PC-3 (cell line): ENCODE results near the gene ADGRE1. TPM values are rescaled to one million over a fixed set of nuclear protein-coding genes. Genes with fewer than 3 reads are reported as not detected.

Source experiments
- ATAC-seq: fragments of 200-7000 bp; cut with Tn5 transposase; 2 replicates; pipeline ENCODE4 v1.9.1; 2020; ENCODE audit warnings: mild to moderate bottlenecking, moderate library complexity
- BruUV-seq: library from RNA; stranded (reverse); fragments of 400-500 nt; replicated peaks from 2 replicates; lab custom pipeline; 2021; lab: Mats Ljungman, UMichigan
- CTCF ChIA-PET: fragments of 300-600 bp; sonication (Branson Sonifier 250); formaldehyde crosslinking; loops from one replicate; lab custom pipeline; 2022; ENCODE audit warnings: antibody characterized with exemption; lab: Charles Lee
- POLR2A ChIA-PET: fragments of 300-600 bp; sonication (Branson Sonifier 250); formaldehyde crosslinking; loops from one replicate; lab custom pipeline; 2022; ENCODE audit warnings: antibody characterized with exemption; ENCODE audit not compliant: unreplicated experiment; lab: Charles Lee
- DNase-seq: peaks from one replicate; pipeline ENCODE4 v3.0.0-alpha.2; 2015
- H2AFZ ChIP-seq: fragments of 300-600 bp; sonication (generic); 2 replicates; pipeline ENCODE4 v1.6.0; 2016; ENCODE audit warnings: antibody characterized with exemption, low read length
- H3F3A ChIP-seq: fragments of 300-600 bp; sonication (generic); one replicate; pipeline ENCODE4 v1.6.0; 2017; ENCODE audit warnings: antibody characterized with exemption, low read length, control low read depth, mild to moderate bottlenecking; ENCODE audit not compliant: unreplicated experiment
- H3K27ac ChIP-seq: fragments of 300-600 bp; sonication (generic); 2 replicates; pipeline ENCODE4 v1.5.1; 2016; ENCODE audit warnings: mild to moderate bottlenecking, low read length
- H3K27me3 ChIP-seq: fragments of 300-600 bp; sonication (generic); 2 replicates; pipeline ENCODE4 v1.6.1; 2016; ENCODE audit warnings: low read length, mixed read lengths
- H3K36me3 ChIP-seq: fragments of 300-600 bp; sonication (generic); 2 replicates; pipeline ENCODE4 v1.6.1; 2016; ENCODE audit warnings: low read depth, mixed run types, low read length, mixed read lengths
- H3K4me1 ChIP-seq: fragments of 300-600 bp; sonication (generic); 2 replicates; pipeline ENCODE4 v1.5.1; 2016; ENCODE audit warnings: low read length; ENCODE audit not compliant: insufficient read depth
- H3K4me2 ChIP-seq: fragments of 300-600 bp; sonication (generic); 2 replicates; pipeline ENCODE4 v1.6.0; 2016; ENCODE audit warnings: low read length
- H3K4me3 ChIP-seq: fragments of 300-600 bp; sonication (generic); 2 replicates; pipeline ENCODE4 v1.5.1; 2016; ENCODE audit warnings: mild to moderate bottlenecking, low read length, mixed read lengths
- H3K79me2 ChIP-seq: fragments of 300-600 bp; sonication (generic); 2 replicates; pipeline ENCODE4 v1.6.1; 2017; ENCODE audit warnings: low read length, mixed read lengths
- H3K9ac ChIP-seq: fragments of 300-600 bp; sonication (generic); 2 replicates; pipeline ENCODE4 v1.6.0; 2016; ENCODE audit warnings: mild to moderate bottlenecking, low read length
- H3K9me2 ChIP-seq: fragments of 300-600 bp; sonication (generic); replicated peaks from 2 replicates; pipeline ENCODE4 v1.6.1; 2016; ENCODE audit warnings: mixed run types, low read length, mixed read lengths
- H3K9me3 ChIP-seq: fragments of 300-600 bp; sonication (generic); 2 replicates; pipeline ENCODE4 v1.6.1; 2016; ENCODE audit warnings: low read length, mixed read lengths
- H4K20me1 ChIP-seq: fragments of 300-600 bp; sonication (generic); 2 replicates; pipeline ENCODE4 v1.6.1; 2016; ENCODE audit warnings: low read length, mixed read lengths
- CTCF ChIP-seq: fragments of 300-600 bp; sonication (generic); conservative IDR thresholded peaks from 2 replicates; pipeline ENCODE4 v1.5.1; 2017; ENCODE audit warnings: antibody characterized with exemption, low read depth, mild to moderate bottlenecking, low read length
- EZH2 ChIP-seq: fragments of 300-600 bp; sonication (generic); IDR thresholded peaks from one replicate; pipeline ENCODE4 v1.6.1; 2017; ENCODE audit warnings: antibody characterized with exemption, mild to moderate bottlenecking, low read length; ENCODE audit not compliant: unreplicated experiment
- EZH2phosphoT487 ChIP-seq: fragments of 300-600 bp; sonication (generic); IDR thresholded peaks from 2 replicates; pipeline ENCODE4 v1.6.1; 2018; ENCODE audit warnings: mild to moderate bottlenecking, antibody characterized with exemption, low read length, borderline replicate concordance
- intact Hi-C: fragments of 100-400 bp; cut with micrococcal nuclease; formaldehyde crosslinking; loops from 2 replicates; pipeline ENCODE4 v1.9.0; 2023
- total RNA-seq: library from RNA; depleted of rRNA; stranded (reverse); fragments of >200 nt; gene quantifications from 2 replicates; pipeline ENCODE4 v1.2.3, GENCODE V29; 2014

ADGRE1 gene
- total RNA-seq, 1 experiment from 2014 or later: not detected

GRCh38 chr19:6911523-6911922, 24.1 kb downstream of the ADGRE1 start:
- Histone ChIP-seq H3K9ac (no peak overlapping the region), H3K9me2 (no peaks in the 10 kb centered on the region), H3K4me2 (no peak overlapping the region), H2AFZ (no peak overlapping the region), H3K27me3 (peaks cover 5% of the 10 kb centered on the region; the same call in 1 of the 2 replicates), H3K4me3 (no peak overlapping the region), H3K79me2 (no peaks in the 10 kb centered on the region), H3K36me3 (no peaks in the 10 kb centered on the region), H3K9me3 (peaks cover 34% of the 10 kb centered on the region), H3K4me1 (no peaks in the 10 kb centered on the region), H3K27ac (no peak overlapping the region), H4K20me1 (no peaks in the 10 kb centered on the region), H3F3A (no peaks in the 10 kb centered on the region)
- ATAC-seq (no peak), DNase-seq (no peak)
- no TSS peak for BruUV-seq
- intact Hi-C loops: no loop called here
- ChIA-PET POLR2A (no interaction called here), CTCF (no interaction called here)
- no peak for TF ChIP-seq EZH2phosphoT487
- TF ChIP-seq EZH2: no peak
- no peak for TF ChIP-seq CTCF

- Histone ChIP-seq H4K20me1 (no peaks in the 10 kb centered on the region), H3K36me3 (no peaks in the 10 kb centered on the region), H3K9me3 (peaks cover 22% of the 10 kb centered on the region), H3K9ac (no peak overlapping the region), H3K9me2 (no peaks in the 10 kb centered on the region), H3K79me2 (no peaks in the 10 kb centered on the region), H2AFZ (no peak overlapping the region), H3K4me2 (no peak overlapping the region), H3F3A (no peaks in the 10 kb centered on the region), H3K4me3 (no peak overlapping the region), H3K27me3 (0 out of 2 replicates have a peak, but pooled peaks cover under 1% of the 10 kb centered on the region), H3K4me1 (no peaks in the 10 kb centered on the region), H3K27ac (no peak overlapping the region)
- intact Hi-C loops: no loop called here
- ChIA-PET POLR2A (no interaction called here), CTCF (no interaction called here)
- no peak for ATAC-seq
- BruUV-seq: no TSS peak
- no peak for DNase-seq
- TF ChIP-seq EZH2phosphoT487 (no peak), CTCF (no peak), EZH2 (no peak)
These were observed 26.9 kb downstream of the ADGRE1 start for GRCh38 chr19:6914321-6914720.

- CTCF ChIA-PET: no interaction called here
These were observed 29.6 kb downstream of the ADGRE1 start for GRCh38 chr19:6916952-6917351.

More at GRCh38 chr19:6916952-6917351, 29.6 kb downstream of the ADGRE1 start:
- H3K4me2 ChIP-seq: no peak overlapping the region
- H3K9me2 ChIP-seq: no peaks in the 10 kb centered on the region
- POLR2A ChIA-PET: interaction anchor here (0.6 kb wide), 1 partner anchor 589 kb away, joined by 9 read pairs; no protein-coding TSS in a partner anchor
- no peaks in the 10 kb centered on the region for H4K20me1 ChIP-seq
- no peak overlapping the region for H2AFZ ChIP-seq
- no peaks in the 10 kb centered on the region for H3K36me3 ChIP-seq
- ATAC-seq: no peak
- H3K27ac ChIP-seq: no peak overlapping the region
- peaks cover 22% of the 10 kb centered on the region for H3K9me3 ChIP-seq
- H3F3A ChIP-seq: no peaks in the 10 kb centered on the region
- BruUV-seq: no TSS peak
- H3K79me2 ChIP-seq: no peaks in the 10 kb centered on the region
- no peaks in the 10 kb centered on the region for H3K4me1 ChIP-seq
- H3K4me3 ChIP-seq: no peak overlapping the region
- no peak overlapping the region for H3K9ac ChIP-seq
- DNase-seq: no peak
- intact Hi-C loops: no loop called here
- H3K27me3 ChIP-seq: peaks cover 8% of the 10 kb centered on the region
- TF ChIP-seq EZH2: no peak
- TF ChIP-seq CTCF: no peak
- no peak for TF ChIP-seq EZH2phosphoT487
